ENCODE results near the gene ITM2C. TPM values are rescaled to one million over a fixed set of nuclear protein-coding genes. Genes with fewer than 3 reads are reported as not detected.

The ITM2C gene
- total and polyA plus RNA-seq, 9 of the 15 experiments (the other 6 are each of a cell fraction or from before 2014, with no cell fraction given), result 0.49 to 58.8 (median 21.5) TPM

GRCh38 chr2:230868947-230869913 lies 4.5 kb downstream of the ITM2C start (continued):
- TF ChIP-seq HBP1 (CRISPR knock-in tag; IDR thresholded peaks at IDR 0.05) (no peak), BRD4 (IDR thresholded peaks at IDR 0.05) (no peak), ZNF512 (tag; IDR thresholded peaks at IDR 0.05) (no peak)

GRCh38 chr2:230869914-230870543 lies 5.3 kb downstream of the ITM2C start:
- no peak for DNase-seq (ENCODE audit: extremely low read depth in 1 of 4, low spot score in 3 of 4)
- no peak for FAIRE-seq
- ChIA-PET CTCF (ENCODE audit: low intra/inter-chr PET ratio) (no interaction called here), POLR2A (interaction anchor here (0.8 to 1.5 kb wide), 4 partner anchors 8 to 33 kb away, joined by 3 to 5 read pairs (median 4); no protein-coding TSS in a partner anchor)
- Histone ChIP-seq H3K27me3 (ENCODE audit: control insufficient read depth in 2 of 2, insufficient read depth in 2 of 2, low read length in 2 of 2) (no peaks in the 10 kb centered on the region), H3K4me3 (no peak overlapping the region), H3K9me3 (replicated peaks; ENCODE audit: control insufficient read depth, insufficient read depth, low read depth, low read length) (no peaks in the 10 kb centered on the region), H3K9ac (ENCODE audit: insufficient read depth in 1 of 2, low read depth in 2 of 2, low read length in 2 of 2) (peak overlapping the region in 1 of 2 experiments; percentile 58; a peak in 1 of 4 replicates), H3K9me1 (ENCODE audit: control insufficient read depth, insufficient read depth, low read length) (no peaks in the 10 kb centered on the region), H3K36me3 (ENCODE audit: control insufficient read depth, insufficient read depth, low read length) (no peaks in the 10 kb centered on the region), H3K4me2 (ENCODE audit: insufficient read depth, low read length) (no peak overlapping the region), H3K79me2 (ENCODE audit: control insufficient read depth, insufficient read depth, low read length) (peaks cover 3% of the 10 kb centered on the region; the same call in 1 of the 3 replicates), H4K20me1 (replicated peaks; ENCODE audit: control insufficient read depth, insufficient read depth, low read length) (peaks cover 9% of the 10 kb centered on the region), H3K27ac (ENCODE audit: extremely low read depth, low read depth, low read length) (no peak overlapping the region), H2AFZ (ENCODE audit: low read depth, low read length) (no peak overlapping the region), H3K4me1 (replicated peaks in 1 of 2; ENCODE audit: control insufficient read depth in 2 of 2, insufficient read depth in 2 of 2, low read length in 2 of 2) (peaks cover 0 to 38% of the 10 kb centered on the region in 2 experiments; a peak in 3 of 5 replicates)
- no peak for ATAC-seq
- intact Hi-C loops (cut with micrococcal nuclease) (no loop called here), in situ Hi-C loops (cut with MboI) (no loop called here)
- no TSS peak for BruUV-seq (replicated peaks)
- WGBS (ENCODE audit: insufficient coverage, low coverage, missing lambda C conversion rate), result 88% methylated on average over 5 of the region's 11 CpGs
- no peak for TF ChIP-seq SRF (CRISPR knock-in tag; IDR thresholded peaks at IDR 0.05)
- TF ChIP-seq EGR1 (conservative IDR thresholded peaks at IDR 0.05), result no peak
- no peak for TF ChIP-seq ZFP91 (CRISPR knock-in tag; IDR thresholded peaks at IDR 0.05)
- TF ChIP-seq ZNF76 (CRISPR knock-in tag; IDR thresholded peaks at IDR 0.05; ENCODE audit: borderline replicate concordance), result no peak
- no peak for TF ChIP-seq SMARCE1 (IDR thresholded peaks at IDR 0.05)
- TF ChIP-seq ZNF589 (CRISPR knock-in tag; IDR thresholded peaks at IDR 0.05; ENCODE audit: low read depth), result no peak
- no peak for TF ChIP-seq KLF1 (tag; IDR thresholded peaks at IDR 0.05)
